ENCODE data around the gene FBXL12. TPM values are rescaled to one million over a fixed set of nuclear protein-coding genes. Genes with fewer than 3 reads are reported as not detected.
"Not testable (repeated sequence)": the region's sequence is repeated elsewhere in the genome, so short reads cannot be mapped to it uniquely, and the experiment has no call there.

FBXL12 gene
- total RNA-seq, 1 donor: 21.6 TPM

GRCh38 chr19:9849791-9850190 lies 30.9 kb upstream of the FBXL12 start:
- DNase-seq (ENCODE audit: low read depth): no peak
- TF ChIP-seq, protein P1, sequence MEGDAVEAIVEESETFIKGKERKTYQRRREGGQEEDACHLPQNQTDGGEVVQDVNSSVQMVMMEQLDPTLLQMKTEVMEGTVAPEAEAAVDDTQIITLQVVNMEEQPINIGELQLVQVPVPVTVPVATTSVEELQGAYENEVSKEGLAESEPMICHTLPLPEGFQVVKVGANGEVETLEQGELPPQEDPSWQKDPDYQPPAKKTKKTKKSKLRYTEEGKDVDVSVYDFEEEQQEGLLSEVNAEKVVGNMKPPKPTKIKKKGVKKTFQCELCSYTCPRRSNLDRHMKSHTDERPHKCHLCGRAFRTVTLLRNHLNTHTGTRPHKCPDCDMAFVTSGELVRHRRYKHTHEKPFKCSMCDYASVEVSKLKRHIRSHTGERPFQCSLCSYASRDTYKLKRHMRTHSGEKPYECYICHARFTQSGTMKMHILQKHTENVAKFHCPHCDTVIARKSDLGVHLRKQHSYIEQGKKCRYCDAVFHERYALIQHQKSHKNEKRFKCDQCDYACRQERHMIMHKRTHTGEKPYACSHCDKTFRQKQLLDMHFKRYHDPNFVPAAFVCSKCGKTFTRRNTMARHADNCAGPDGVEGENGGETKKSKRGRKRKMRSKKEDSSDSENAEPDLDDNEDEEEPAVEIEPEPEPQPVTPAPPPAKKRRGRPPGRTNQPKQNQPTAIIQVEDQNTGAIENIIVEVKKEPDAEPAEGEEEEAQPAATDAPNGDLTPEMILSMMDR (IDR thresholded peaks at IDR 0.05; ENCODE audit: insufficient read depth, low read depth, low read length): no peak
- H3K4me3 ChIP-seq (ENCODE audit: low read depth, low read length): no peak overlapping the region

GRCh38 chr19:9848762-9849161 lies 29.9 kb upstream of the FBXL12 start:
- TF ChIP-seq, protein P1 (IDR thresholded peaks at IDR 0.05; ENCODE audit: insufficient read depth, low read depth, low read length): no peak
- DNase-seq (ENCODE audit: low read depth): no peak

GRCh38 chr19:9848060-9848459 lies 29.2 kb upstream of the FBXL12 start:
- H3K4me3 ChIP-seq (ENCODE audit: low read depth, low read length): no peak overlapping the region
- DNase-seq (ENCODE audit: low read depth): no peak
- TF ChIP-seq, protein P1 (IDR thresholded peaks at IDR 0.05; ENCODE audit: insufficient read depth, low read depth, low read length): peak; percentile 41

More at GRCh38 chr19:9848762-9849161, 29.9 kb upstream of the FBXL12 start:
- no peak overlapping the region for H3K4me3 ChIP-seq (ENCODE audit: low read depth, low read length)

- TF ChIP-seq, protein P1 (IDR thresholded peaks at IDR 0.05; ENCODE audit: insufficient read depth, low read depth, low read length): peak; percentile 62
- peak; percentile 87 for DNase-seq (ENCODE audit: low read depth)
- H3K4me3 ChIP-seq (ENCODE audit: low read depth, low read length): no peak overlapping the region
These were observed 28.3 kb upstream of the FBXL12 start for GRCh38 chr19:9847087-9847671.

DNA sequence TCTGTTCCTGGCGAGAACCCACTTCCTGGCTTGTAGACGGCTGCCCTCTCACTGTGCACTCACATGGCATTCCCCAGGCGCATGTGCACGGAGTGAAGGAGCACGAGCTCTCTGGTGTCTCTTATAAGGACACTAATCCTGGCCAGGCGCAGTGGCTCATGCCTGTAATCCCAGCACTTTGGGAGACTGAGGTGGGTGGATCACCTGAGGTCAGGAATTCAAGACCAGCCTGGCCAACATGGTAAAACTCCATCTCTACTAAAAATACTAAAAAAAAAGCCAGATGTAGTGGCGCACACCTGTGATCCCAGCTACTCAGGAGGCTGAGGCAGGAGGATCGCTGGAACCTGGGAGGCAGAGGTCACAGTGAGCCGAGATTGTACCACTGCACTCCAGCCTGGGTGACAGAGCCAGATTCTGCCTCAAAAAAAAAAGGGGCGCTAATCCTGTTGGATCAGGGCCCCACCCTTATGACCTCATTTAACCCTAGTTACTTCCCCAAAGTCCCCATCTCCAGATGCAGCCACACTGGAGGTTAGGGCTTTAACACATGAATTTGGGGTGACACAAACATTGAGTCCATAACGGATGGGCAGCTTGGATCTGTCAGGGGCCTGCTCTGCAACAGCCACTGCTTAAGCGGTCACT lies 24.9 kb upstream of the FBXL12 start:
- H3K4me3 ChIP-seq (ENCODE audit: low read depth, low read length); DNase-seq (ENCODE audit: low read depth): not testable (repeated sequence)

DNA sequence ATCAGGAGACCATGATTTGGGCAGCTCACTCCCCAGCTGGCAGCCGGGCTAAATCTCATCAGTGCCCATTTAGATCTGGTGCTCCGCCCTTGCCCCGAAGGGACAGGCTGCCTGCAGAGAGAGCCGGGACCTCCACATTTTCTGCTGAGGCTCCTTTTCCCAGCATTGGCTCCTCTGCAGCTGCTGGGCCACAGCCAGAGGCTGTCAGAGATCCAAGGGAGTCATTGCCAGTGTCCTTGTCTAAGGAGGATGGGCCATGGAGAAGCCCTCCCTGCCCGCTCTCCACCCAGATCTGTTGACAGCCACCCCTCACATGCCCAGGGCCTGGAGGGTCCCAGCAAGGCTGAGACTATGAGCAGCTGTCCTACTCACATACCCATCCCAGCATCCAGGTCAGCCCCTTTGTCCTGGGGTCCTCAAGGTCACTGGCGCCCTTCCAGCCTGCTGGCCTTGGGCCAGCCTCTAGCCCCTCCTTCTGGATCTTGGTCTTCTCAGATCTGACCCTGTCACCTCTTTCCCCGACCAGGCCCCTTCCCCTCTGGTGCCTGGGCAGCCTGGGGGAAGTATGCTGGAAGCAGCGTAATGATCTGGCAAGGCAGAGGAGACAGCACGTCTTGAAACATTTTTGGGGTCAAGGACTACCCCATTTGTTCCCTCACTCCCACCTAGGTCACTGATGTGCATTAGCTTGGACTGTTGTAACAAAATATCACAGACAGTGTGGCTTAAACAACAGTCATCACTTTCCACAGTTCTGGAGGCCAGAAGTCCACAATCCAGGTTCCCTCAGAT lies 24.2 kb upstream of the FBXL12 start:
- H3K4me3 ChIP-seq (ENCODE audit: low read depth, low read length): no peak overlapping the region
- TF ChIP-seq, protein P1 (IDR thresholded peaks at IDR 0.05; ENCODE audit: insufficient read depth, low read depth, low read length): no peak
- DNase-seq (ENCODE audit: low read depth): no peak

- peak; percentile 90 for DNase-seq (ENCODE audit: low read depth)
- TF ChIP-seq, protein P1 (IDR thresholded peaks at IDR 0.05; ENCODE audit: insufficient read depth, low read depth, low read length): no peak
- H3K4me3 ChIP-seq (ENCODE audit: low read depth, low read length): no peak overlapping the region
These were observed 20.5 kb upstream of the FBXL12 start for GRCh38 chr19:9839415-9839814.
